ENCODE measurements around the gene WDR17. TPM values are rescaled to one million over a fixed set of nuclear protein-coding genes. Genes with fewer than 3 reads are reported as not detected.

WDR17 gene
- total RNA-seq, 3 donors from 2014 or later, result 2.2 to 4.5 (median 2.6) TPM

DNA sequence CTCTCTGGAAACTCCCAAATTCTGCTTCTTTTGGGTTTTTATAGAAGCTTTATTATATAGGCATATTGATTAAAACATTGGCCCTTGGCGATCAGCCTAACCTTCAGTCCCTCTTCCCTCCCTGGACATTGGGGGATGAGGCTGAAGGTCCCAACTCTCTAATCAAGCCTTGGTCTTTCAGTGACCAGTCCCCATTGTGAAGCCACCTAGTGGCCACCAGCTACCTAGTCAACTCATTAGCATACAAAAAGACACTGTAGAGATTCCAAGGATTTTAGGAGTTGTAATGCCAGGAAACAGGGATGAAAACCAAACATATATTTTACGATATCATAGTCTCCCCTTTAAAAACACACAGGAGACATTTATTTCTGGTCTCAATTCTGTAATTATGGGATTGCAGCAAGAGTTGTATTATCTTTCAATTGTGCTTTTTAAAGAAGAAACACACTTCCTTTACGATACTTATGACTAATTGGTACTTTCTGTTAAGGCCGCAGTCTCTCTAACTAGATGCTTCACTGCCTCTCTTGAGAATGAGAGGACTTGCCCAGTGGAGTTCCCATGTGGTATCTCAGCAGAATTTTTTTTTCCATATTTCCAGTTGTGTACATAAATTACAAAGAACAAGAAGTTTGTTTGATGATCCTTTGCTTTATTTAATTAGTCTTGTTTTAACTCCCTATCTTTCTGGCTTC lies 58.2 kb downstream of the WDR17 start:
- no peak for DNase-seq (ENCODE audit: low spot score in 2 of 2)
- Histone ChIP-seq H3K36me3 (no peaks in the 10 kb centered on the region), H3K9me3 (no peaks in the 10 kb centered on the region), H3K27me3 (no peaks in the 10 kb centered on the region), H3K4me3 (no peak overlapping the region), H3K27ac (no peak overlapping the region), H3K4me1 (no peaks in the 10 kb centered on the region)
- no peak for TF ChIP-seq POLR2AphosphoS5 (IDR thresholded peaks at IDR 0.05)
- TF ChIP-seq, protein P1, sequence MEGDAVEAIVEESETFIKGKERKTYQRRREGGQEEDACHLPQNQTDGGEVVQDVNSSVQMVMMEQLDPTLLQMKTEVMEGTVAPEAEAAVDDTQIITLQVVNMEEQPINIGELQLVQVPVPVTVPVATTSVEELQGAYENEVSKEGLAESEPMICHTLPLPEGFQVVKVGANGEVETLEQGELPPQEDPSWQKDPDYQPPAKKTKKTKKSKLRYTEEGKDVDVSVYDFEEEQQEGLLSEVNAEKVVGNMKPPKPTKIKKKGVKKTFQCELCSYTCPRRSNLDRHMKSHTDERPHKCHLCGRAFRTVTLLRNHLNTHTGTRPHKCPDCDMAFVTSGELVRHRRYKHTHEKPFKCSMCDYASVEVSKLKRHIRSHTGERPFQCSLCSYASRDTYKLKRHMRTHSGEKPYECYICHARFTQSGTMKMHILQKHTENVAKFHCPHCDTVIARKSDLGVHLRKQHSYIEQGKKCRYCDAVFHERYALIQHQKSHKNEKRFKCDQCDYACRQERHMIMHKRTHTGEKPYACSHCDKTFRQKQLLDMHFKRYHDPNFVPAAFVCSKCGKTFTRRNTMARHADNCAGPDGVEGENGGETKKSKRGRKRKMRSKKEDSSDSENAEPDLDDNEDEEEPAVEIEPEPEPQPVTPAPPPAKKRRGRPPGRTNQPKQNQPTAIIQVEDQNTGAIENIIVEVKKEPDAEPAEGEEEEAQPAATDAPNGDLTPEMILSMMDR (IDR thresholded peaks at IDR 0.05), result peak in 1 of 3 donors; percentile 21
- intact Hi-C loops (cut with DNase I; ENCODE audit: low total_unique reads), result no loop called here

DNA sequence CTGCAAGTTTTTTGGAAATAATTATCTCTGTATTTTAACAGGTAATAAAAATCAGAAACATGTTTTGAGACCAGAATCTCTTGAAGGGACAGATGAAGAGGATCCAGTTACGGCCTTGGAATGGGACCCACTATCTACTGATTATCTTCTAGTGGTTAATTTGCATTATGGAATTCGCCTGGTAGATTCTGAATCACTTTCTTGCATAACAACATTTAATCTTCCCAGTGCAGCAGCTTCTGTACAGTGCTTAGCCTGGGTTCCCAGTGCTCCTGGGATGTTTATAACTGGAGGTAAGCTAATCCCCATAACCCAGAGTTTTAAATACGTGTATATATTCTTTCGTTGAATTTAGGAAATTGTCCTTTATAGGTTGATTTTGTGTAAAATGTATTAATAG lies 59.4 kb downstream of the WDR17 start:
- no peak for DNase-seq (ENCODE audit: low spot score in 2 of 2)
- intact Hi-C loops (cut with DNase I; ENCODE audit: low total_unique reads), result no loop called here
- Histone ChIP-seq H3K9me3 (no peaks in the 10 kb centered on the region), H3K4me3 (no peak overlapping the region), H3K27ac (no peak overlapping the region), H3K4me1 (no peaks in the 10 kb centered on the region), H3K36me3 (no peaks in the 10 kb centered on the region), H3K27me3 (no peaks in the 10 kb centered on the region)
- TF ChIP-seq POLR2AphosphoS5 (IDR thresholded peaks at IDR 0.05) (no peak), POLR2A (IDR thresholded peaks at IDR 0.05) (no peak)
- TF ChIP-seq, protein P1 (IDR thresholded peaks at IDR 0.05), result no peak

DNA sequence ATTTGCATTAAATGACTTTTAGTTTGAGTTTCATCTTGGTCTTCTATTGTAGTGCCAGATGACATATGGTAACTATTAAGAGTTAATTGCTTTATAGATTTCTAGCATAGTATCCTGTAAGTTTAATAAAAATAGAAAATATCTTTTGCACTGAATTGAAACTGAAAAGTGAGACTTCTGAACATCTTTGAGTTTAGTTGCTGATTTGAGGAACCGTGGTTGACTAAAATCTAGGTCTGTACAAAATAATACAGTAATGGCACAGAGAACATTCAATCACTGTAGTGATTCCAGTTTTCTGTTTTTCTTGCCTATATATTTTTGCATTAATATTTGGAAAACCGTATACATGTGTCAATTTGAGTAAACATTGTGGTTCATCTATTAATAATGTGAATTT lies 69.0 kb downstream of the WDR17 start:
- H3K4me1 ChIP-seq, result no peaks in the 10 kb centered on the region
- H3K9me3 ChIP-seq, result no peaks in the 10 kb centered on the region
- H3K36me3 ChIP-seq, result no peaks in the 10 kb centered on the region
- H3K27ac ChIP-seq, result no peak overlapping the region
- no peak for DNase-seq (ENCODE audit: low spot score in 2 of 2)
- intact Hi-C loops (cut with DNase I; ENCODE audit: low total_unique reads), result no loop called here
- TF ChIP-seq POLR2AphosphoS5 (IDR thresholded peaks at IDR 0.05) (no peak), POLR2A (IDR thresholded peaks at IDR 0.05) (no peak)
- TF ChIP-seq, protein P1 (IDR thresholded peaks at IDR 0.05), result no peak
- no peaks in the 10 kb centered on the region for H3K27me3 ChIP-seq
- H3K4me3 ChIP-seq, result no peak overlapping the region

DNA sequence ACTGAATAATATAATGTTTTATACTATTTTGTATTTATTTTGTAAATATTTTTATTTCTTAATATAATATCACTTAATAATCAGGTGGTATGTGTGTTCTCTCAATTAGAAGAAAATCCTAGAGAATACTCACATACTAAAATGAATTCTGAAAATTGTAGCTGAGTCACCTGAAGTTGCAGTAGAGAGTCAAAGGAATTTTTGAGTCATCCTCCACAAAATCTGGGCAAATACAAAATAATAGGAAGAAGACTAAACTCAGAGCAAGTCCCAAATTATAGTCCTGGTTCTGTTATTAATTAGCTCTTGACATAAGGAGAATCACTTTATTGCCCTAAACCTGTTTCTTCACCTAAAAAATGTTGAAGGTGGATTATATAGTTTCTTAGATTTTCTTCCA lies 72.0 kb downstream of the WDR17 start:
- no peaks in the 10 kb centered on the region for H3K27me3 ChIP-seq
- H3K4me3 ChIP-seq, result no peak overlapping the region
- no peak overlapping the region for H3K27ac ChIP-seq
- intact Hi-C loops (cut with DNase I; ENCODE audit: low total_unique reads), result no loop called here
- H3K4me1 ChIP-seq, result no peaks in the 10 kb centered on the region
- DNase-seq (ENCODE audit: low spot score in 2 of 2), result no peak
- no peaks in the 10 kb centered on the region for H3K9me3 ChIP-seq
- no peak for TF ChIP-seq POLR2A (IDR thresholded peaks at IDR 0.05)
- TF ChIP-seq POLR2AphosphoS5 (IDR thresholded peaks at IDR 0.05), result no peak
- TF ChIP-seq, protein P1 (IDR thresholded peaks at IDR 0.05), result no peak
- no peaks in the 10 kb centered on the region for H3K36me3 ChIP-seq

DNA sequence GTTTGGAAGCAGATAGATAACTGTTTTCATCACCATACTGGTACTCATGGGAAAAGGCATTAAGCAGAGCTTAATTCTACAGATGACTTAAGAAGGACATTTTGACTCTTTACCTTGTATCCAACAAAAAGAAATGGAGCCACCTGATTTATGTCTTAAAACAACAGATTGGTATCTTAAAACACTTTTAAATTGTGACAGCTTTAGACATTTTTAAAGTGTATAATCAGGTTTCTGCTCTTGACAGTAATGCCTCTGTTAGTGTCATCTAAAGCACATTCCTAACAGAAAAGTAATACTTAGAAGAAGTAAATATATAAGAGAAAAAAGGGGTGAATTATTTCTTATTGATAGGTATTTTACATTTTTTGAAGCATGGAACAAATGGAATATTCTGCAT lies 73.9 kb downstream of the WDR17 start:
- Histone ChIP-seq H3K27ac (no peak overlapping the region), H3K4me1 (no peaks in the 10 kb centered on the region), H3K27me3 (no peaks in the 10 kb centered on the region), H3K4me3 (no peak overlapping the region), H3K36me3 (no peaks in the 10 kb centered on the region), H3K9me3 (no peaks in the 10 kb centered on the region)
- TF ChIP-seq POLR2AphosphoS5 (IDR thresholded peaks at IDR 0.05) (no peak), POLR2A (IDR thresholded peaks at IDR 0.05) (no peak)
- TF ChIP-seq, protein P1 (IDR thresholded peaks at IDR 0.05), result no peak
- no peak for DNase-seq (ENCODE audit: low spot score in 2 of 2)
- intact Hi-C loops (cut with DNase I; ENCODE audit: low total_unique reads), result no loop called here
